Stomach (tissue), 4 donors: Measurements from ENCODE around the gene LCN10.

Source experiments
- POLR2A ChIP-seq, 4 donors: fragments of 450-650 bp; IDR thresholded peaks; one replicate each; pipeline ENCODE4 v1.6.1; 2016; ENCODE audit warnings: antibody characterized with exemption in 4 of 4, control low read depth in 2 of 4, mild to moderate bottlenecking in 1 of 4, moderate library complexity in 1 of 4
- POLR2AphosphoS5 ChIP-seq, 3 donors: sonication (generic); formaldehyde crosslinking; IDR thresholded peaks; one replicate each; pipeline ENCODE4 v1.6.1; 2016; ENCODE audit warnings: antibody characterized with exemption in 3 of 3
- TF ChIP-seq, protein P1 (sequence below), 7 experiments: fragments of 450-650 bp in 4 of 7; fragments of 200-600 bp in 3 of 7; sonication (generic) in 3 of 7; IDR thresholded peaks; one replicate each; pipeline ENCODE4 v1.5.1; 2016 to 2019; ENCODE audit warnings: antibody characterized with exemption in 7 of 7, control low read depth in 2 of 7, mild to moderate bottlenecking in 1 of 7

- TF ChIP-seq, protein P1, sequence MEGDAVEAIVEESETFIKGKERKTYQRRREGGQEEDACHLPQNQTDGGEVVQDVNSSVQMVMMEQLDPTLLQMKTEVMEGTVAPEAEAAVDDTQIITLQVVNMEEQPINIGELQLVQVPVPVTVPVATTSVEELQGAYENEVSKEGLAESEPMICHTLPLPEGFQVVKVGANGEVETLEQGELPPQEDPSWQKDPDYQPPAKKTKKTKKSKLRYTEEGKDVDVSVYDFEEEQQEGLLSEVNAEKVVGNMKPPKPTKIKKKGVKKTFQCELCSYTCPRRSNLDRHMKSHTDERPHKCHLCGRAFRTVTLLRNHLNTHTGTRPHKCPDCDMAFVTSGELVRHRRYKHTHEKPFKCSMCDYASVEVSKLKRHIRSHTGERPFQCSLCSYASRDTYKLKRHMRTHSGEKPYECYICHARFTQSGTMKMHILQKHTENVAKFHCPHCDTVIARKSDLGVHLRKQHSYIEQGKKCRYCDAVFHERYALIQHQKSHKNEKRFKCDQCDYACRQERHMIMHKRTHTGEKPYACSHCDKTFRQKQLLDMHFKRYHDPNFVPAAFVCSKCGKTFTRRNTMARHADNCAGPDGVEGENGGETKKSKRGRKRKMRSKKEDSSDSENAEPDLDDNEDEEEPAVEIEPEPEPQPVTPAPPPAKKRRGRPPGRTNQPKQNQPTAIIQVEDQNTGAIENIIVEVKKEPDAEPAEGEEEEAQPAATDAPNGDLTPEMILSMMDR (IDR thresholded peaks at IDR 0.05): no peak
- TF ChIP-seq POLR2A (IDR thresholded peaks at IDR 0.05): no peak
- no peak for TF ChIP-seq POLR2AphosphoS5 (IDR thresholded peaks at IDR 0.05)
Observed at GRCh38 chr9:136713550-136713949, 29.2 kb downstream of the LCN10 start.
